DOHH2 (cell line): ENCODE results near the gene DAD1.

Experiments
- EZH2phosphoT487 ChIP-seq: fragments of 200-600 bp; sonication (generic); IDR thresholded peaks from 2 replicates; pipeline ENCODE4 v1.6.1; 2017; ENCODE audit warnings: borderline replicate concordance, mild to moderate bottlenecking, antibody characterized with exemption, low read length, moderate library complexity, mixed read lengths
- TF ChIP-seq, protein P1 (sequence below): fragments of 200-600 bp; sonication (generic); IDR thresholded peaks from one replicate; pipeline ENCODE4 v1.5.1; 2014; ENCODE audit warnings: antibody characterized with exemption, mild to moderate bottlenecking, low read depth, low read length; ENCODE audit not compliant: poor library complexity, severe bottlenecking

DNA sequence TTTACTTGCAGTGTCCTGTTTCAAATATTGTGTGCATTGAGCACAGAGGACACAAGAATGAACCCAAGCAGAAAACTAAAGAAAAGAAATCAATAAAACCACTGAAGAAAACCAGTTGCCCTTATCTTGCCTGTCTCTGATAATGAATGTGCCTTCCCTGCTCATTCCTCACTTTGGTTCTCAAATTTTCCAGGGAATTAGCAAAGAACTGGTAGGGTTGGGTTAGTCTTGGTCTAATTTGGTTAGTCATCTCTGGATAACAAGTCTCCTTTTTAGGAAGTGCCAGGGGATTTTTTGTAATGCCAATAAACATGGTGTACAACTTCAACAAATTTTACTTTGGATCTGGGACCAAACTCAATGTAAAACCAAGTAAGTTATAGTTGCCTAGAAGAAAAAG is 65.7 kb downstream of the DAD1 start:
- no peak for TF ChIP-seq EZH2phosphoT487
- TF ChIP-seq, protein P1, sequence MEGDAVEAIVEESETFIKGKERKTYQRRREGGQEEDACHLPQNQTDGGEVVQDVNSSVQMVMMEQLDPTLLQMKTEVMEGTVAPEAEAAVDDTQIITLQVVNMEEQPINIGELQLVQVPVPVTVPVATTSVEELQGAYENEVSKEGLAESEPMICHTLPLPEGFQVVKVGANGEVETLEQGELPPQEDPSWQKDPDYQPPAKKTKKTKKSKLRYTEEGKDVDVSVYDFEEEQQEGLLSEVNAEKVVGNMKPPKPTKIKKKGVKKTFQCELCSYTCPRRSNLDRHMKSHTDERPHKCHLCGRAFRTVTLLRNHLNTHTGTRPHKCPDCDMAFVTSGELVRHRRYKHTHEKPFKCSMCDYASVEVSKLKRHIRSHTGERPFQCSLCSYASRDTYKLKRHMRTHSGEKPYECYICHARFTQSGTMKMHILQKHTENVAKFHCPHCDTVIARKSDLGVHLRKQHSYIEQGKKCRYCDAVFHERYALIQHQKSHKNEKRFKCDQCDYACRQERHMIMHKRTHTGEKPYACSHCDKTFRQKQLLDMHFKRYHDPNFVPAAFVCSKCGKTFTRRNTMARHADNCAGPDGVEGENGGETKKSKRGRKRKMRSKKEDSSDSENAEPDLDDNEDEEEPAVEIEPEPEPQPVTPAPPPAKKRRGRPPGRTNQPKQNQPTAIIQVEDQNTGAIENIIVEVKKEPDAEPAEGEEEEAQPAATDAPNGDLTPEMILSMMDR: no peak
